SK-N-SH treated with all-trans-retinoic acid at 6 μM for 48 hours (cell line): Measurements from ENCODE around the gene KRTAP5-8.
"Not testable (repeated sequence)": the region's sequence is repeated elsewhere in the genome, so short reads cannot be mapped to it uniquely, and the experiment has no call there.

ENCODE experiments used
- ARNTL ChIP-seq: fragments of 450-650 bp; formaldehyde crosslinking; IDR thresholded peaks from 2 replicates; pipeline ENCODE4 v1.5.0; 2020; ENCODE audit warnings: low read depth, mild to moderate bottlenecking, moderate library complexity, borderline replicate concordance
- BACH2 ChIP-seq: fragments of 250-450 bp; sonication (Bioruptor Pico); IDR thresholded peaks from 2 replicates; pipeline ENCODE4 v1.9.0; 2021; ENCODE audit warnings: mild to moderate bottlenecking, borderline replicate concordance
- ESRRG ChIP-seq: fragments of 250-450 bp; sonication (Bioruptor Pico); IDR thresholded peaks from 2 replicates; pipeline ENCODE4 v1.6.1; 2021; ENCODE audit warnings: mild to moderate bottlenecking
- PPARA ChIP-seq: fragments of 250-450 bp; sonication (Bioruptor Pico); IDR thresholded peaks from 2 replicates; pipeline ENCODE4 v1.5.0; 2020; ENCODE audit warnings: mild to moderate bottlenecking, borderline replicate concordance
- RARB ChIP-seq: fragments of 250-450 bp; sonication (Bioruptor Pico); IDR thresholded peaks from 2 replicates; pipeline ENCODE4 v1.8.0; 2021; ENCODE audit warnings: mild to moderate bottlenecking, moderate library complexity
- TCF4 ChIP-seq: fragments of 250-450 bp; sonication (Bioruptor Pico); IDR thresholded peaks from 2 replicates; pipeline ENCODE4 v1.8.0; 2021; ENCODE audit warnings: mild to moderate bottlenecking, moderate library complexity, borderline replicate concordance
- ZFP3 ChIP-seq: fragments of 250-450 bp; sonication (Bioruptor Pico); IDR thresholded peaks from 2 replicates; pipeline ENCODE4 v1.5.0; 2020; ENCODE audit warnings: mild to moderate bottlenecking, moderate library complexity
- ZFP30 ChIP-seq: fragments of 450-650 bp; formaldehyde crosslinking; IDR thresholded peaks from 2 replicates; pipeline ENCODE4 v1.5.0; 2022; ENCODE audit warnings: mild to moderate bottlenecking, moderate library complexity
- ZNF565 ChIP-seq: fragments of 450-650 bp; formaldehyde crosslinking; conservative IDR thresholded peaks from 2 replicates; pipeline ENCODE4 v1.5.0; 2020; ENCODE audit warnings: low read depth, mild to moderate bottlenecking, moderate library complexity
- ZNF70 ChIP-seq: fragments of 450-650 bp; formaldehyde crosslinking; IDR thresholded peaks from 2 replicates; pipeline ENCODE4 v1.5.0; 2020; ENCODE audit warnings: mild to moderate bottlenecking, moderate library complexity
- TF ChIP-seq, protein P1 (sequence below): fragments of 250-450 bp; sonication (Bioruptor Pico); IDR thresholded peaks from 2 replicates; pipeline ENCODE4 v1.8.0; 2020; ENCODE audit warnings: mild to moderate bottlenecking, moderate library complexity, borderline replicate concordance

DNA sequence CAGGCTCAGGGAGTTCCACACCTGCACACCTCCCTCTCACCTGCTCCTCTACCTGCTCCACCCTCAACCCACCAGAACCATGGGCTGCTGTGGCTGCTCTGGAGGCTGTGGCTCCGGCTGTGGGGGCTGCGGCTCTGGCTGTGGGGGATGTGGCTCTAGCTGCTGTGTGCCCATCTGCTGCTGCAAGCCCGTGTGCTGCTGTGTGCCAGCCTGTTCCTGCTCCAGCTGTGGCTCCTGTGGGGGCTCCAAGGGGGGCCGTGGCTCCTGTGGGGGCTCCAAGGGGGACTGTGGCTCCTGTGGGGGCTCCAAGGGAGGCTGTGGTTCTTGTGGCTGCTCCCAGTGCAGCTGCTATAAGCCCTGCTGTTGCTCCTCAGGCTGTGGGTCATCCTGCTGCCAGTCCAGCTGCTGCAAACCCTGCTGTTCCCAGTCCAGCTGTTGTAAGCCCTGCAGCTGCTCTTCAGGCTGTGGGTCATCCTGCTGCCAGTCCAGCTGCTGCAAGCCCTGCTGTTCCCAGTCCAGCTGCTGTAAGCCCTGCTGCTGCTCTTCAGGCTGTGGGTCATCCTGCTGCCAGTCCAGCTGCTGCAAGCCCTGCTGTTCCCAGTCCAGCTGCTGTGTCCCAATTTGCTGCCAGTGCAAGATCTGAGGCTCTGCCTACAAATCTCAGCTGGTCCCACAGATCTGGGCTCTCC lies at the start of gene KRTAP5-8:
- TF ChIP-seq ZNF70 (CRISPR knock-in tag); ZNF565 (CRISPR knock-in tag); RARB; ARNTL (CRISPR knock-in tag); PPARA; ZFP30 (CRISPR knock-in tag); ZFP3; BACH2; TCF4 (CRISPR knock-in tag); ESRRG (CRISPR knock-in tag): not testable (repeated sequence)
- TF ChIP-seq, protein P1, sequence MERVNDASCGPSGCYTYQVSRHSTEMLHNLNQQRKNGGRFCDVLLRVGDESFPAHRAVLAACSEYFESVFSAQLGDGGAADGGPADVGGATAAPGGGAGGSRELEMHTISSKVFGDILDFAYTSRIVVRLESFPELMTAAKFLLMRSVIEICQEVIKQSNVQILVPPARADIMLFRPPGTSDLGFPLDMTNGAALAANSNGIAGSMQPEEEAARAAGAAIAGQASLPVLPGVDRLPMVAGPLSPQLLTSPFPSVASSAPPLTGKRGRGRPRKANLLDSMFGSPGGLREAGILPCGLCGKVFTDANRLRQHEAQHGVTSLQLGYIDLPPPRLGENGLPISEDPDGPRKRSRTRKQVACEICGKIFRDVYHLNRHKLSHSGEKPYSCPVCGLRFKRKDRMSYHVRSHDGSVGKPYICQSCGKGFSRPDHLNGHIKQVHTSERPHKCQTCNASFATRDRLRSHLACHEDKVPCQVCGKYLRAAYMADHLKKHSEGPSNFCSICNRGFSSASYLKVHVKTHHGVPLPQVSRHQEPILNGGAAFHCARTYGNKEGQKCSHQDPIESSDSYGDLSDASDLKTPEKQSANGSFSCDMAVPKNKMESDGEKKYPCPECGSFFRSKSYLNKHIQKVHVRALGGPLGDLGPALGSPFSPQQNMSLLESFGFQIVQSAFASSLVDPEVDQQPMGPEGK: not testable (repeated sequence)
